Keratinocyte (primary cell): ENCODE measurements around the gene OR2T10.
"Not testable (repeated sequence)": the region's sequence is repeated elsewhere in the genome, so short reads cannot be mapped to it uniquely, and the experiment has no call there.

ENCODE experiments used
- EZH2 ChIP-seq: IDR thresholded peaks from one replicate; pipeline ENCODE4 v1.6.1; 2012; ENCODE audit warnings: inconsistent platforms, mild to moderate bottlenecking, low read length, moderate library complexity
- TF ChIP-seq, protein P1 (sequence below), 3 experiments: IDR thresholded peaks in 1 of 3; conservative IDR thresholded peaks in 1 of 3; optimal IDR thresholded peaks in 1 of 3; 2 replicates in 2 of 3; 3 replicates in 1 of 3; pipeline versions ENCODE3 to v1.5.1; 2011; ENCODE audit warnings: low read length in 3 of 3, mild to moderate bottlenecking in 3 of 3, moderate library complexity in 2 of 3, control low read depth in 1 of 3, inconsistent platforms in 1 of 3; ENCODE audit not compliant: insufficient read depth in 2 of 3; ENCODE audit errors: extremely low read depth in 1 of 3

DNA sequence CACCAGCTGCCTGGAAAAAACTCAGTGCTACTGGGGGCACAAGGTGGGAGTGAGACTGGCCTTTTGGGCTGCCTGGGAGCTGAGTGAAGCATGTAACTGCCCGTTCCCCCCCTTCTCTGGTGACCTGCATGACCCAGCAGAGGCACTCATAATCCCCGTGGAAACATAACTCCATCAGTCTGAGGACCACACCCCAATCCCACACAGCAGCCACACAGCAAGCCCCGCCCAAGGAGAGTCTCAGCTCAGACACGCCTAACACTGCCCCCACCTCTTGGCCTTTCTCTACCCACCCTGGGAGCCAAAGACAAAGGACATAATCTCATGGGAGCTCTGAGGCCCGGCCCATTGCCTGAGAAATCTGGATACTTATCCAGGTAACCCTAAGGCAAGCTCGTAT lies 46.5 kb downstream of the OR2T10 start:
- TF ChIP-seq, protein P1, sequence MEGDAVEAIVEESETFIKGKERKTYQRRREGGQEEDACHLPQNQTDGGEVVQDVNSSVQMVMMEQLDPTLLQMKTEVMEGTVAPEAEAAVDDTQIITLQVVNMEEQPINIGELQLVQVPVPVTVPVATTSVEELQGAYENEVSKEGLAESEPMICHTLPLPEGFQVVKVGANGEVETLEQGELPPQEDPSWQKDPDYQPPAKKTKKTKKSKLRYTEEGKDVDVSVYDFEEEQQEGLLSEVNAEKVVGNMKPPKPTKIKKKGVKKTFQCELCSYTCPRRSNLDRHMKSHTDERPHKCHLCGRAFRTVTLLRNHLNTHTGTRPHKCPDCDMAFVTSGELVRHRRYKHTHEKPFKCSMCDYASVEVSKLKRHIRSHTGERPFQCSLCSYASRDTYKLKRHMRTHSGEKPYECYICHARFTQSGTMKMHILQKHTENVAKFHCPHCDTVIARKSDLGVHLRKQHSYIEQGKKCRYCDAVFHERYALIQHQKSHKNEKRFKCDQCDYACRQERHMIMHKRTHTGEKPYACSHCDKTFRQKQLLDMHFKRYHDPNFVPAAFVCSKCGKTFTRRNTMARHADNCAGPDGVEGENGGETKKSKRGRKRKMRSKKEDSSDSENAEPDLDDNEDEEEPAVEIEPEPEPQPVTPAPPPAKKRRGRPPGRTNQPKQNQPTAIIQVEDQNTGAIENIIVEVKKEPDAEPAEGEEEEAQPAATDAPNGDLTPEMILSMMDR (optimal IDR thresholded peaks at IDR 0.05 in 1 of 3, IDR thresholded peaks at IDR 0.05 in 1 of 3, conservative IDR thresholded peaks at IDR 0.05 in 1 of 3; ENCODE audit: extremely low read depth in 1 of 3, insufficient read depth in 2 of 3, low read length in 3 of 3), result not testable (repeated sequence)
- TF ChIP-seq EZH2, result not testable (repeated sequence)
